Activated CD4-positive, alpha-beta T cell treated with anti-CD3 and anti-CD28 coated beads for 48 hours (primary cell): ENCODE data around the gene MKLN1.
"Not testable (repeated sequence)": the region's sequence is repeated elsewhere in the genome, so short reads cannot be mapped to it uniquely, and the experiment has no call there.

ENCODE experiments used
- DNase-seq: peaks from one replicate; pipeline ENCODE4 v3.0.0-alpha.2; 2020

Gene MKLN1

DNA sequence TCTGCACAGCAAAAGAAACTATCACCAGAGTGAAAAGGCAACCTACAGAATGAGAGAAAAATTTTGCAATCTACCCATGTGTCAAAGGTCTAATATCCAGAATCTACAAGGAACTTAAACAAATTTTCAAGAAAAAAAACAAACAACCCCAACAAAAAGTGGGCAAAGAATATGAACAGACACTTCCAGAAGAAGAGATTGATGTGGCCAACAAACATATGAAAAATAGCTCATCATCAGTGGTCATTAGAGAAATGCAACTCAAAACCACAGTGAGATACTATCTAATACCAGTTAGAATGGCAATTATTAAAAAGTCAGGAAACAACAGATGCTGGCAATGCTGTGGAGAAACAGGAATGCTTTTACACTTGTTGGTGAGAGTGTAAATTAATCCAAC, 7.1 kb upstream of the MKLN1 start:
- no peak for DNase-seq

DNA sequence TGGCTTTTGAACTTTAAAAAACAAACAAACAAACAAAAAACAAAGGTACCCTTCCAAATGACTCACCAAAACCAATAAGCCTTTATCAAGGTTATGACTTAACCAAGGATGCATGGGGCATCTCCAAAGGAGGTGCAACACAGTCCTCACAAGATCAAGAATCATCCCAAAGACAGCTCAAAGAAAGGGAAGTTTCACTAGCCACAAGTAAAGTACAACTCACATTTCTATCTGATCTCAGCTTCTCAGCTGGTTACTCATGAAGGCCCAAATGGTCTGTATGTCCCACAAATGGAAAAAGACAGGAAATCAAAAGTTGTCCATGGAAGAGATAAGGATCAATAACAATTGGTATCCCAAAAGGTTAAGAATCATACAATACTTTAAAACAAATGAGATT, 6.0 kb upstream of the MKLN1 start:
- no peak for DNase-seq

GRCh38 chr7:131322061-131322460, 5.6 kb upstream of the MKLN1 start:
- no peak for DNase-seq

- DNase-seq, result no peak
Measured at GRCh38 chr7:131322861-131323260, 4.8 kb upstream of the MKLN1 start.

DNA sequence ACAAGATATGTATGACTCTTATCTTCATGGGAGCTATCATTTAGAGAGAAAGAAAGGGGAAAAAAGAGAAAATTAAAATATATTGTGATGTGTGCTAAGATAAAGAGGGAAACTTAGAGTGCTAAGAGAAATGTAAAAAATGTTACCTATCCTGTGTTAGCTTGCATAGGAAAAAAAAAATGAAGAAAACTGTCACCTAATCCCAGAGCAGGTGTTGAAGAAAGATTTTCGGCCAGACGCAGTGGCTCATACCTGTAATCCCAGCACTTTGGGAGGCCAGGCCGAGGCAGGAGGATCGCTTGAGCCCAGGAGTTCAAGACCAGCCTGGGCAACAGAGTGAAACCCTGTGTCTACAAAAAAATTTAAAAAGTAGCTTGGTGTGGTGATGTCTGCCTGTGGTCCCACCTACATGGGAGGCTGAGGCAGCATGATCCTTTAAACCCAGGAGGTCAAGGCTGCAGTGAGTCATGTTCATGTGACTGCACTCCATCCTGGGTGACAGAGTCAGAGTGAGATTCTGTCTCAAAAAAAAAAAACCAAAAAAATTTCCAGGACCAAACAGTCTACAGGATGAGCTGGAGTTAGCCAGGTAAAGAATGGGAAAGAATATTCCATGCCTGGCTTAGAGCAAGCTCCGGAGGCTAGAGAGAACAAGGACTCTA, 2.4 kb upstream of the MKLN1 start:
- peak; percentile 35 for DNase-seq

- no peak for DNase-seq
Measured at GRCh38 chr7:131326576-131326975, 1.1 kb upstream of the MKLN1 start.

- DNase-seq, result peak; percentile 18
Measured at GRCh38 chr7:131327049-131327625, 539 bp upstream of the MKLN1 start.

DNA sequence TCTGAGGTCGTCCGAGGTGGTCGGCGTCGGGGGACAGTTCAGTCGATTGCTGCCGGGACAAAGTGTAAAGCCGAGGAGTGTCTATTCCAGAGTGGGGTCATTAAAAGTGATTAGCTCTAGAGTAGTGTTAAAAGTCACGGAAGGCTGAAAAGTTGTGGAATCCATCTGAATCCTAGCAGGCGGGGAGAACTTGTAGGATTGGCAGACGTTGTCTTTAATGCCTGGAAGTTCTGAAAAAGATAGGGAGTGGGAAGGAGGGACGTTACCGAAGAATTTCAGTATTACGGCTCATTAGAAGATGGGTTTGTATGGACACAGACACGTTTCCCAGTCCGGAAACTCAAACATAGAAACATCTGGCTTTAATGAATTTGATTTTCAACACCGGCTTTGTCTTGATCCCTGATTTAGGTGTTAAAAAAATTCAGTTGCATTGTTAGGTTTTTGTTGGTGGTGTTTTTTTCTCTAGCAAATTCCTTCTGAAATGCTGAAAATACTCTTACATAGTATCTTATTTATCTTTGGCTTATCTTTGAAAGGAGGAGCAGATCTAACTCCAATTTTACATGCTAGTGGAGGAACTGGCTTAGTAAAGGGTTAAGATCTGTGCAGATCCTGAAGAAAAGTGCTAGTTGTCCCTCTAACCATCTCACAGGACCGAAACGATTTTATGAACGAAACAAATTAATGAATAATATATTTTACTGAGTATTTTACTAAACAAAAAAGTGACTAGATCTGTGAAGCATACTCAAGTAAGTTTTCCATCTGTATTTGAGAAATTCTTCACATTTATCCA, 900 bp downstream of the MKLN1 start:
- no peak for DNase-seq

GRCh38 chr7:131329176-131329570, 1.5 kb downstream of the MKLN1 start:
- no peak for DNase-seq

DNA sequence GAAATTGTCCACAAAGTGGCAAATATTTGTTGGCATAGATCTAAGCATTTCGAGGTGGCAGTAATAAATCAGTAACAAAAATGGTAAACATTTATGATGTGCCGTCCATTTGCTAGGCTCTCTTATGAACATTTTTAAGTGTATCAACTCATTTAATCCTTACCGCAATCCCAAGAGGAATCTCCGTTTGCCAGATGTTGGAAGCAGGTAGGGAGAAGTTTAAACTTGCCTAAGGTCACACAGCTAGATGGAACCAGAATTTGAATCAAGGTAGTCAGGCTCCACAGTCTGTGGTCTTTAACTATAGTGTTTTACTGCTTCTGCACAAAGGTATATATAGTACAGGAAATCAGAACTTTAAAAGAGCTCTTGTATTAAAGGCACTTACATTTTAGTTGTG, 2.6 kb downstream of the MKLN1 start:
- DNase-seq, result no peak

GRCh38 chr7:131331806-131332205, 4.1 kb downstream of the MKLN1 start:
- no peak for DNase-seq

GRCh38 chr7:131332729-131333128, 5.1 kb downstream of the MKLN1 start:
- DNase-seq, result not testable (repeated sequence)

- no peak for DNase-seq
Measured at GRCh38 chr7:131335639-131336381, 8.1 kb downstream of the MKLN1 start.

DNA sequence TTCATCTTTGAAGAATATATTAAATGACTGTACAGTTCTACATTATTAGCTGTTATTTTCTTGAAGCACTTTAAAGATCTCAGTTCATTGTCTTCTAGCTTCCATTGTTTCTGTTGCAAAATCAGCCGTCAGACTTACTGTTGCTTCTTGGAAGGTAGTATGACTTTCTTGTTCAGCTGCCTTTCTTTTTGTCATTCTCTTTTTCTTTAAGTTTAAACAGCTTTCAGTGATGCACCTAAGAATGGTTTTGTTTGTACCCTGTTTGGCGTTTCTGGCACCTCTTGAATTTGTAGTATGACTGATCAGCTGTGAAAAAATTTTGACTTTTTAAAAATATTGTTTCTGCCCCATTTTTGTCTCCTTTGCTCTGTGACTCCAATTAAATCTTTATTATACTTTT, 9.3 kb downstream of the MKLN1 start:
- DNase-seq, result no peak

DNA sequence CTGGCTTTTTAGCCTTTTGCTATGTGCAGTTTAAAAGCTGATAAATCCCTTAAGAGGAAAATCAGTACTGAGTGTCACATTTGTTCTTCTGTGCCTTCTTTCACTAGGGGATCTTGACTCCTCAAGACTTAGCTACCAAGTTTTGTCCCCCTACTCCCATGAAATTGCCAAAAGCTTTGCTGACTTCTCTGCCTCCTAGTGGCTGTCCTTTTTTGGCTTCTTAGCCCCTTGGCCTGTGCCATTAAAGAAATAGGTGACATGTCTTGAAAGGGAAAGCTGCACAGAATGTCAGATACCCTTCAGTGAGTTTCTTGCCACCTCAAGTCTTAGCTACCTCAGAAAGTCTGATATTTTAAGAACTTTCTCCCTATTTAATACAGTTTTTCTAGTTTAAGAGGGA, 10.5 kb downstream of the MKLN1 start:
- DNase-seq, result no peak

GRCh38 chr7:131338691-131339390, 11.2 kb downstream of the MKLN1 start:
- DNase-seq, result no peak

DNA sequence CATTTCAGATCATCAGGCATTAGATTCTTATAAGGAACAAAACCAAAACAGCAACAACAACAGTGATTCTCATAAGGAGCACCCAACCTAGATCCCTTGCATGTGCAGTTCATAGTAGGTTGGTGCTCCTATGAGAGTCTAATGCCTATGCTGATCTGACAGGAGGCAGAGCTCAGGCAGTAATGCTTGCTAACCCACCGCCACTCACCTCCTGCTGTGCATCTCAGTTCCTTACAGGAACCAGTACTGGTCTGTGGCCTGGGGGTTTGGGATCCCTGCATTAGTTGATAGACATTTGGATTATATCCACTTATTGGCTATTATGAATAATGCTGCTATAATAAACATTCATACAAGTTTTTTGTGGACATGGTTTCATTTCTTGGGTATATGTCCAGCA, 14.0 kb downstream of the MKLN1 start:
- no peak for DNase-seq

DNA sequence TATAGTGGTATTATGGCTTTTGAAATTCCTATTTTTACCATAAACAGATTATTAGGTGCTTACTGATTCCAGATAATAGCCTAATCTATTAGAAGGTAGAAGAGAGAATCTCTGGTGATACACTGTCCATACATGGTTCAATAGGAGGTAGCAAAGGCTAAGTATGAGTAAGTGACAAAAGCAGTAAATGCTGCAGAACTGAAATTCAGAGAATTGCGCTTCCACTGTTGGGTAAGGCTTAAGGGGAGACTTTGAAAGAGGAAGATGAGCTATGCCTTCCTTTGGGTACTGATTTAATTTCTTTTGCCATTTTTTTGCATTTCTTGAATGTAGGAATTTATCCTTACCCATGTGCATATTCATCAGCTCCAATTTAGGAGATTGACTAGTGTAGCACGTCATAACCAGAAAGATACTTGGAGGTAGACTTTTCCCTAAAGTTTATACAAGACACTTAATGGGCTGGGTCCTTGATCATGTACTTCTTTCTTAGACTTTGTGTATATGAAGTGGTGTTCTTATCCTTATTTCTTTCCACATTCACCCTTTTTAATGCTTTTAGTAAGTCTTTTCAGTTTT, 15.3 kb downstream of the MKLN1 start:
- no peak for DNase-seq

GRCh38 chr7:131346885-131347592, 19.4 kb downstream of the MKLN1 start:
- DNase-seq, result no peak

GRCh38 chr7:131352032-131352431, 24.4 kb downstream of the MKLN1 start:
- no peak for DNase-seq

GRCh38 chr7:131354390-131354789, 26.7 kb downstream of the MKLN1 start:
- no peak for DNase-seq
